Body of pancreas (tissue), 4 donors: ENCODE measurements around the gene PPM1H.

ENCODE experiments used
- POLR2A ChIP-seq, 3 donors: fragments of 450-650 bp; IDR thresholded peaks; one replicate each; pipeline ENCODE4 v1.6.1; 2016; ENCODE audit warnings: antibody characterized with exemption in 3 of 3, mild to moderate bottlenecking in 2 of 3
- TF ChIP-seq, protein P1 (sequence below), 7 experiments: fragments of 450-650 bp in 4 of 7; fragments of 200-600 bp in 3 of 7; sonication (generic) in 3 of 7; IDR thresholded peaks; one replicate each; pipeline ENCODE4 v1.5.1; 2016 to 2019; ENCODE audit warnings: antibody characterized with exemption in 7 of 7

DNA sequence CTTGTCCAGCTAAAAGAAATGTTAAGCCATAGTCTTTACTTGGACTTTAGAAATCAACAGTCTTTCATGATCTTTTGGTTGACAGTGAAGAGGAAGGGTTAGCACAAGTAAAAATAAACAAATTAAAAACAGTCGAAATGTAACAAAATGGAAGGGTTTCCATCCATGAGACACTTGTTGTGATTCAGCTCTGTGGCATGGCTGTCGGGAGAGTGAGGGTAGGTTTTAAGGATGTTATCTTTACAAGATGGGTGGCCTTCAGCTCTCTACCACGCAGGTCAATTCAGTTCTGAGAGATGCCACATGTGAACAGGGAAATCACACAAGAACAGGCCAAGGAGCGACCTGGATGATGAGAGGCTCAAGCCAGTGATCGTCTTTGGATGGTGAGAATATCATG lies 180.2 kb downstream of the PPM1H start:
- TF ChIP-seq, protein P1, sequence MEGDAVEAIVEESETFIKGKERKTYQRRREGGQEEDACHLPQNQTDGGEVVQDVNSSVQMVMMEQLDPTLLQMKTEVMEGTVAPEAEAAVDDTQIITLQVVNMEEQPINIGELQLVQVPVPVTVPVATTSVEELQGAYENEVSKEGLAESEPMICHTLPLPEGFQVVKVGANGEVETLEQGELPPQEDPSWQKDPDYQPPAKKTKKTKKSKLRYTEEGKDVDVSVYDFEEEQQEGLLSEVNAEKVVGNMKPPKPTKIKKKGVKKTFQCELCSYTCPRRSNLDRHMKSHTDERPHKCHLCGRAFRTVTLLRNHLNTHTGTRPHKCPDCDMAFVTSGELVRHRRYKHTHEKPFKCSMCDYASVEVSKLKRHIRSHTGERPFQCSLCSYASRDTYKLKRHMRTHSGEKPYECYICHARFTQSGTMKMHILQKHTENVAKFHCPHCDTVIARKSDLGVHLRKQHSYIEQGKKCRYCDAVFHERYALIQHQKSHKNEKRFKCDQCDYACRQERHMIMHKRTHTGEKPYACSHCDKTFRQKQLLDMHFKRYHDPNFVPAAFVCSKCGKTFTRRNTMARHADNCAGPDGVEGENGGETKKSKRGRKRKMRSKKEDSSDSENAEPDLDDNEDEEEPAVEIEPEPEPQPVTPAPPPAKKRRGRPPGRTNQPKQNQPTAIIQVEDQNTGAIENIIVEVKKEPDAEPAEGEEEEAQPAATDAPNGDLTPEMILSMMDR (IDR thresholded peaks at IDR 0.05) = no peak
- TF ChIP-seq POLR2A (IDR thresholded peaks at IDR 0.05) = no peak
